GM21390 (cell line): ENCODE measurements around the gene SCUBE2.
"Not testable (repeated sequence)": the region's sequence is repeated elsewhere in the genome, so short reads cannot be mapped to it uniquely, and the experiment has no call there.

Experiments used
- ATAC-seq: cut with Tn5 transposase; IDR thresholded peaks from one replicate; pipeline ENCODE4 v1.9.1; 2021; ENCODE audit not compliant: unreplicated experiment

Gene SCUBE2

DNA sequence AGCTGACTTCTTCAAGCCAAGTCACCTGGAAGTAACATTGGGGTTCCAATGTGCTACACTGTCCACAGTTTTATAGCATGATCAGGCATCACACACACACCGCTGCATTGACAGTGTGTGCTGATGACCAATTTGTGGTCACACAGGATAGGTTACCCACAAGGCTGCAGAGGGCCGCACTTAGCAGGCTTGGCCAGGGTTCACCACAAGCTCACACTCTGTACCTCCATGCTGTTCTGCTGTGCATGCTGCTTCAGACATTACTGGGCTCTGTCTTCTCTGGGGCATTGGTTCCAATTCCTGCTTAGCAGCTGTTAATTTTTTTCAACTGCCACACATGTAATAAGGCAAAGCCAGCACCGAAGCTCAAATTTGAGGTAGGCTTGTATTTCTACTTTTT is 76.6 kb downstream of the SCUBE2 start:
- ATAC-seq = no peak

DNA sequence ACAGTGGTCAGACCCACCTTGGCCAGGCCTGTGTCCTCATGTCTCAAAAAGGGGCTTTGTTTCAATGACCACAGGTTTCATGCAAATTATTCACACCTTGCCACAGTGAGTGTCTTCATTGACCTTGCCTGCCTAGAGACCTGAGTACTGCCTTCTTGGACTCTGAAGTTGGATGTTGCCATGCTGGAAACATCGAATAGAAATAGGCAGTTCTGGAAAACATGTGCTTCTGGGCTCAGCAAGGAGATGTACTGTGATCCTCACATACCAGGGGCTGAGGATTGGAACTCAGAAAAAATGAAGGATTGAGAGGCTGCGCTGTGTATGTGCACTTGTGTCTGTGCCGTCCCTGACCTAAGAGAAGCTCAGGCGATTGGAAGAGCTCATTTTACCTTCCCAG is 78.0 kb downstream of the SCUBE2 start:
- ATAC-seq = no peak

GRCh38 chr11:9009538-9009937 is 81.9 kb downstream of the SCUBE2 start:
- not testable (repeated sequence) for ATAC-seq

DNA sequence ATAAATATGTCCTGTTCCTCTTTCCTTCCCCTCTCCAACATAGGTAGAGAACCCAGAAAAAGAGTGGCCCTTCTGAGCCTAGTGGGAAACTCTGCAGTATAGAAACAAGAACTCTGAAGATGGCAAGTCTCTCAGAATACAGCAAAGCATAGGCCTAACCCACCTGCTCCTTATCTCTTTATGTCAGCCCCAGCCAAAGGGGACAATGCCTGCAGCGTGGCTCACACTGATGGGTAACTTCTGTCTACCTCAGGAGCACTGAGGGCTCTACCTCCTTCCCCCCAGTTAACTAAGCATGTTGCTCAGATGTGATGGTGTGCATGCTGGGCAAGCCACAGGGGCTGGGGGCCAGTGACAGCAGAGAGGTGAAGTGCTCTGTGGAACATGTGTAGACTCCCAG is 82.7 kb downstream of the SCUBE2 start:
- no peak for ATAC-seq

DNA sequence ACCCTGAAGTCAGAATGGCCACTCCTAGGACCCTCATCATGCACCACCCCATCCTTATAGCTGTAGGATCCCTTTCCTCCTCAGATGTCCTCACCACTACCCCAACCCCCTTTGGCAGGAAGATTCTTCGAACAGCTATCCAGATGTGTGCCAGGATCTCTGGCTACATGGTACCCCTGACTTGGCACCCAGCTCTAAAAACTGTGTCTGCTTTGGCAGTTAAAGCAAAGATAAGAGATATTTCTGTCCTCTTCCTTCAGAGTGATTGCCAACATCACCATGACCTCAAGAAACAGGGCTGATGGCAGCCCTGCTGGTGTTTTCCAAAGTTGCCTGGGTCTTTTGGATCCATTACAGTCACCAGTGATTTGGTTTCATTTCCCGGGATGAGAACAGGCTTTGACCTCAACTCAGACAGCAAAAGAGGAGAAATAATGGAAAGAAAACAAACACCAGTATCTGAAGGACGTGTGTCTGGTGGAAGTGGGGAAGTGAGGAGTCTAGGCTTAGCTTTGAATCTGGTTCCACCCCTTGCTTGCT is 83.3 kb downstream of the SCUBE2 start:
- no peak for ATAC-seq

DNA sequence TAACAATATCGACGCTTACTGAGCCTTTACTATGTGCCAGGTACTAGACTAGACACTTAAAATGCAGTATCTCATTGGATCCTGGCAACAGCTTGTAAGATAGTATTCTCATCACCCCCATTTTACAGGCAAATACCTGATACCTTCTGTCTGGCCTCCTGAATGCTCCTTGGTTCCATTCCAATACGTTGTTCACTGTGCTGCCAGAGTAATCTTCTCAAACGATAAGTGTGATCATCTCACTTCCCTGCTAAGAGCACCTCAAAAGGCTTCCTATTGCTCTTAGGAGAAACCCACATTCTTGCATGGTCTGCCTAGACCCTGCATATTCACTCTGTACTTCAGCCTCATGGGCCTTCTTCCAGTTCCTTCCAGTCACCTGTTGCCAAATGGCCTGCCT is 86.3 kb downstream of the SCUBE2 start:
- ATAC-seq = no peak

- no peak for ATAC-seq
Measured at GRCh38 chr11:9004183-9004926, 87.0 kb downstream of the SCUBE2 start.

DNA sequence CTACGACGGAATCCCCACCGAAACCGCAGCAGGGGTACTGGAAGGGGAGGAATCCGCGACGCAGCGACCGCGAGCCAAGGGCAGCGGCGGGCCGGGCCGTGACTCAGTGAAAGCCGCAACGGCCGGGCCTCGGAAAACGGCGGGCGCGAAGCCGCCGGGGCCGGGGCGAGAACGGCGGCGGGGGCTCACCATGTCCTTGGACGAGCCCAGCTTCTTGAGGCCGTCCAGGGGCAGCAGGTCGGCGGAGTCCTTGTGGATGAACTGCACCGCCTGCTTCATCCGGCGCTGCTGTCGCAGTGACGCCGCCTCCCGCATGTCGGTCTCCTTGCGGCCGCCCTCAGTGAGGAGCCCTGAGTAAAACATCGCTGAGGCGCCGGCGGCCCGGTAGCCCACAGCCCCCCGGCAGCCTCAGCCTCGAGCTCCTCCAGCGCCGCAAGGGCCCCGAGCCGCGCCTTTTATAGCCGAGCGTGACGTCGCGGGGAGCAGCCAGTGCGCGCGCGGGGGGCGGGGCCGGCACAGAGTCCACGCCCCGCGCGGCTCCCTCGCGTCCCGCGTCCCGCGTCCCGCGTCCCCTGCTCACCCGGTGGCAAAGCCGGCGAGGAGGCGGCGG is 87.7 kb downstream of the SCUBE2 start, which contains the start of gene NRIP3:
Gene NRIP3 (minus strand): TSS at position 429 of the 610 bp plus-strand sequence. CDS start 66 bp downstream, at position 363.
- peak; percentile 56 for ATAC-seq

DNA sequence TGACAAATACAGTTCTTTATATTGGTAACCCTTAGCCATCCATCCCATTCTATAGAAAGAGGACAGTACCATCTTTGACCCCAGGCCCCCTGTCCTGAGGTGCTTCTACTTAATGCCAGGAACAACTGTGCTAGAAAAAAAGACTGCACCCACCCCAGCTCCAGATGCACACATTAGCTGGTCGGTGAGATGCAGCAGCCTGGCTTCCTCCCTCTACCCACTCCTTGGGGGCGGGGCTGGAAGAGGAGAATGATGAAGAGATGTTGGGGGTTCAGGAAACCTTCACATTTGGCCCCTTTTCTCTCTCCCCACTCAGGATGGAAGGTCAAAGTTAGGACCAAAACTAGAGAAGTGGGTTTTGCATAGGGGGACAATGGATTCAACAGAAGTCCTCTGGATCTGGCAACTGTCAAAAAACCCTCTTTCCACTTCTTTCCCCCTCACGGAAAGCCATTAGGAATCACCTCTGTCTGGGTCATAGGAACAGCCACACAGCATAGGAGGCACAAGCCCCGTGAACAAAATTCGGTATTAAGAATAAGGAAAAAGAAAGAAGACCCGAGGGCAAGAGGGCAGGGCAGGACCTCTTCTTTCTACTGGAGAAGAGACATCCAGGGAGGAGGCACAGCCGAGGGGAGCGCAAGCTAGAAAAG is 88.4 kb downstream of the SCUBE2 start:
- ATAC-seq = no peak

DNA sequence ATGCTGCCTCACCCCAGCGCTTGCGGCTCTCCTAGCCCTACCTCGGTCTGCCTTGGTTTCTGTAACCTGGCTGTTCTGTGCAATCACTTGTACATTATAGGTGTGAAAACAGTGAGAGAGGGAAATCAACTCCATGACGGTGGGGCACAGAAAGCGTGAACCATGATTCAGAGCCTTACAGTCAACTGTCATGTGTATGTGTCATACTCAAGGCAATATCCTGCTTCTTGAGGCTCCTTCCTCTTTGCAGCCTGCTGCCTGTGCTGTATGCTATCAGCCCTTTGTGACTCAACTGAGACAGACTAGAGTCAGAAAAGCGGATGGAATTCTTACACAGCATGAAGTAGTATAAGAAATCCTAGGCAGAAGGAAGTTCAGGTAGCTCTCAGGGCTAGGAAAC is 89.7 kb downstream of the SCUBE2 start:
- ATAC-seq = no peak

- ATAC-seq = no peak
Measured at GRCh38 chr11:8998017-8998416, 93.4 kb downstream of the SCUBE2 start.

GRCh38 chr11:8997451-8997850 is 93.9 kb downstream of the SCUBE2 start:
- ATAC-seq = no peak

DNA sequence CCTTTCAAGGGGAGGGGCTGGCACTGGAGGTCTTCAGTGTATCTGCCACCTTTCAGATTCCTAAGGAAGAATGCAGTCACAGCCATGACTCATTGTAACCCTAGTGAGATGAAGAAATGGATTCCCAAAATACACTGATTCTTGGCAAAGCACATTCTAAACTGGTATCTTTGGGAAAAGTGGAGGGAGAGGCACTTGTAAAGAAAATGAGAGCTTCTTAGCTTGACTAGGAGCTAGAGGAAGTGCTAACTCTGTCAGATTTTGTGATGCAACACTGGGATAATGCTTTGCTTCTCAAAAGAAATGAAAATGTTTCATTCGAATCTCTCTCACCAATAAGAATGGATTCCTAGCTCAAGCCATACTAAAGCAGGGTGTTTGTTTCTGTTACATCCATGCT is 101.9 kb downstream of the SCUBE2 start:
- no peak for ATAC-seq

GRCh38 chr11:8988329-8989234 is 102.8 kb downstream of the SCUBE2 start:
- no peak for ATAC-seq

DNA sequence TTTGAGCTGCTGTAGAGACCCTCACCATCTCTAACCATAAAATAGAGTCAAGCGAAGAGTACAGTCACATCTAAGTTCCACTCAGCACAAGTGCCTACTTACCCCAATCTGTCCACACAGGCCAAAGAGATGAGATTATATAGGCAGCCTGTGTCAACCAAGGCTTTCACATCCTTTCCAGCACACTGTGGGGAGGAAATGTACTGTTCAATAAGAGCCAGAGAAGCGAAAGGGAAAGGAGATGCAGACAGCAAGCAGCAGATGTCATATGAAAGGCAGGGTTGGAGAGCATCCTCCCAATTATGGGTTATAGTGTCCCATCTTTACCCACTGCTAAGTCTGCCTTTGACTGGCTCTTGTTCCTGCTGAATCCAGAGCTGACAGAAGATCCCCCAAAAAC is 104.0 kb downstream of the SCUBE2 start:
- ATAC-seq = no peak

DNA sequence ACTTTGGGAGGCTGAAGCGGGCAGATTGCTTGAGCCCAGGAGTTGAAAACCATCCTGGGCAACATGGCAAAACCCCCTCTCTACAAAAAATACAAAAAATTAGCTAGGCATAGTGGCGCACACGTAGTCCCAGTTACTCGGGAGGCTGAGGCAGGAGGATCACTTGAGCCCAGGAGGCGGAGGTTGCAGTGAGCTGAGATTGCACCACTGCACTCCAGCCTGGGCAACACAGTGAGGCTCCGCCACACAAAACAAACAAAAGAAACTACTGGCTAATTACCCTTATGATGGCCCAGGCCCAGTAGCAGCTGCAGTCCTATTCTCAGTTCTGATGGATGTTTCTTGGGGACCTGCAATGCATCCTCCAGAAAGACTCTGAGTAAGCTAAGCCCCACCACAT is 104.6 kb downstream of the SCUBE2 start:
- not testable (repeated sequence) for ATAC-seq

- no peak for ATAC-seq
Measured at GRCh38 chr11:8985462-8985861, 105.9 kb downstream of the SCUBE2 start.

GRCh38 chr11:8983552-8983951 is 107.8 kb downstream of the SCUBE2 start:
- no peak for ATAC-seq

DNA sequence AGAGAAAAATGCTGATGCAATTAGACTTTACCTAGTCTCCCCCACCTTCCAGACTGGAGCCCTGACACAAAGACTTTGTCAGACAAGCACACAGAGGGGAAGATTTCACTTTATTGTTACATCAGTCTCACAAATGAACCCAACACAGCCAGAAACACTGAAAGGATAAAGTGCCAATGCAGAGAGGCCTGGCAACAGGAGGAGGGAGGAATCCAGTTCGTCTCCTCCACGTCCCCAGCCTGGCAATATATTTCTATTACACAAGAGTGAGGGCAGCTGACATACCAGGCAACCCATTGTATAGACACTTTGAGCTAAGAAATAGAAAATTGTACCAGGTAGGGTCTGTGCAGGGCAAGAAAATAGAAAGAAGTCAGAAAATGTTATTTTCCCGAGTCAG is 110.9 kb downstream of the SCUBE2 start:
- no peak for ATAC-seq

DNA sequence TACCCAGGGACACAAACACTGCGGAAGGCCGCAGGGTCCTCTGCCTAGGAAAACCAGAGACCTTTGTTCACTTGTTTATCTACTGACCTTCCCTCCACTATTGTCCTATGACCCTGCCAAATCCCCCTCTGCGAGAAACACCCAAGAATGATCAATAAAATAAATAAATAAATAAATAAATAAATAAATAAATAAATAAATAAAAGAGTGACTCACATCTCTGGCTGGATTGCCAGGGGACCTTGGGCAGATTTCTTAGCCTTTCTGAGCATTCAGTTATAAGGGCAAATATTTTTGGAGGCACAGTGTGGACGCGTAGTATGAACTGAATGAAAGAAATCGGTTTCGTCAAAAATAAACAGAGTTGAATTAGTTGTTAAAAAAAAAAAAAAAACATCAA is 112.0 kb downstream of the SCUBE2 start:
- ATAC-seq = not testable (repeated sequence)

GRCh38 chr11:8973121-8973520 is 118.3 kb downstream of the SCUBE2 start:
- no peak for ATAC-seq
